ENCODE results near the gene RFX1. TPM values are rescaled to one million over a fixed set of nuclear protein-coding genes. Genes with fewer than 3 reads are reported as not detected.

The RFX1 gene
- total and polyA plus RNA-seq, 9 of the 15 experiments (the other 6 are each of a cell fraction or from before 2014, with no cell fraction given): 0.14 to 19.3 (median 1.2) TPM

DNA sequence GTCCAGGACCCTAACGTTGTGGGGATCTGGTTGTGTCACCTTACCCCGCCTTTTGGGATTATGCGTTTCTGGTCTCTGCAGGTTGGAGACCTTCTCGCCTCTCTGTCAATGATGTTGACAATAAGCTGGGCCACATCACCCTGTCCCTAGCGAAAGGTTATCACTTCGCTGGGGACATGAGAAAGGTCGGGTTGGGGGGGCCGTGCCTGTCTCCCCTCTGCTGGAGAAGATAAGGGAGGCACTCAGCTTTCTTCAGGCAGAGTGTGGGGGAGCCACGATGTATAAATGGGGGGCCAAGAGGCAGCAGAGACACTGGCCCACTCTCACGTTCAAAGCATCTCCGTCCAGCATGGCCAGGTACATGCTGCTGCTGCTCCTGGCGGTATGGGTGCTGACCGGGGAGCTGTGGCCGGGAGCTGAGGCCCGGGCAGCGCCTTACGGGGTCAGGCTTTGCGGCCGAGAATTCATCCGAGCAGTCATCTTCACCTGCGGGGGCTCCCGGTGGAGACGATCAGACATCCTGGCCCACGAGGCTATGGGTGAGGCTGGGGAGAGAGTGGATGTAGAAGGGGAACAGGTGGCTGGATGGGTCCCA lies 21.8 kb upstream of the RFX1 start, which contains the start of gene RLN3 (continued):
- TF ChIP-seq SMARCC2 (IDR thresholded peaks at IDR 0.05; ENCODE audit: low read depth) (0 out of 2 replicates have a peak, but pooled peaks have one; percentile 31), KLF16 (IDR thresholded peaks at IDR 0.05) (0 out of 2 replicates have a peak, but pooled peaks have one; percentile 36), ZNF431 (CRISPR knock-in tag; IDR thresholded peaks at IDR 0.05) (no peak), ESRRB (CRISPR knock-in tag; IDR thresholded peaks at IDR 0.05; ENCODE audit: borderline replicate concordance) (no peak), MYBL2 (IDR thresholded peaks at IDR 0.05; ENCODE audit: low read depth) (no peak), MYBL2 (CRISPR knock-in tag; IDR thresholded peaks at IDR 0.05; ENCODE audit: borderline replicate concordance) (no peak), CBX1 (IDR thresholded peaks at IDR 0.05; ENCODE audit: low read depth) (no peak), ESRRA (IDR thresholded peaks at IDR 0.05; ENCODE audit: borderline replicate concordance, low read depth) (no peak), TCF7 (IDR thresholded peaks at IDR 0.05; ENCODE audit: borderline replicate concordance) (0 out of 2 replicates have a peak, but pooled peaks have one; percentile 42), RBM25 (IDR thresholded peaks at IDR 0.05; ENCODE audit: low read depth, low read length, severe bottlenecking) (no peak), PHF20 (IDR thresholded peaks at IDR 0.05; ENCODE audit: partially characterized antibody) (no peak), ZFX (CRISPR knock-in tag; IDR thresholded peaks at IDR 0.05) (0 out of 2 replicates have a peak, but pooled peaks have one; percentile 21)
- TF ChIP-seq, protein P1, sequence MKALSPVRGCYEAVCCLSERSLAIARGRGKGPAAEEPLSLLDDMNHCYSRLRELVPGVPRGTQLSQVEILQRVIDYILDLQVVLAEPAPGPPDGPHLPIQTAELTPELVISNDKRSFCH (CRISPR knock-in tag; IDR thresholded peaks at IDR 0.05): no peak
- TF ChIP-seq, protein P1 (tag; IDR thresholded peaks at IDR 0.05): peak; percentile 99
- TF ChIP-seq, protein P2, sequence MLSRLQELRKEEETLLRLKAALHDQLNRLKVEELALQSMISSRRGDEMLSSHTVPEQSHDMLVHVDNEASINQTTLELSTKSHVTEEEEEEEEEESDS (CRISPR knock-in tag; IDR thresholded peaks at IDR 0.05): no peak
- TF ChIP-seq, protein P3, sequence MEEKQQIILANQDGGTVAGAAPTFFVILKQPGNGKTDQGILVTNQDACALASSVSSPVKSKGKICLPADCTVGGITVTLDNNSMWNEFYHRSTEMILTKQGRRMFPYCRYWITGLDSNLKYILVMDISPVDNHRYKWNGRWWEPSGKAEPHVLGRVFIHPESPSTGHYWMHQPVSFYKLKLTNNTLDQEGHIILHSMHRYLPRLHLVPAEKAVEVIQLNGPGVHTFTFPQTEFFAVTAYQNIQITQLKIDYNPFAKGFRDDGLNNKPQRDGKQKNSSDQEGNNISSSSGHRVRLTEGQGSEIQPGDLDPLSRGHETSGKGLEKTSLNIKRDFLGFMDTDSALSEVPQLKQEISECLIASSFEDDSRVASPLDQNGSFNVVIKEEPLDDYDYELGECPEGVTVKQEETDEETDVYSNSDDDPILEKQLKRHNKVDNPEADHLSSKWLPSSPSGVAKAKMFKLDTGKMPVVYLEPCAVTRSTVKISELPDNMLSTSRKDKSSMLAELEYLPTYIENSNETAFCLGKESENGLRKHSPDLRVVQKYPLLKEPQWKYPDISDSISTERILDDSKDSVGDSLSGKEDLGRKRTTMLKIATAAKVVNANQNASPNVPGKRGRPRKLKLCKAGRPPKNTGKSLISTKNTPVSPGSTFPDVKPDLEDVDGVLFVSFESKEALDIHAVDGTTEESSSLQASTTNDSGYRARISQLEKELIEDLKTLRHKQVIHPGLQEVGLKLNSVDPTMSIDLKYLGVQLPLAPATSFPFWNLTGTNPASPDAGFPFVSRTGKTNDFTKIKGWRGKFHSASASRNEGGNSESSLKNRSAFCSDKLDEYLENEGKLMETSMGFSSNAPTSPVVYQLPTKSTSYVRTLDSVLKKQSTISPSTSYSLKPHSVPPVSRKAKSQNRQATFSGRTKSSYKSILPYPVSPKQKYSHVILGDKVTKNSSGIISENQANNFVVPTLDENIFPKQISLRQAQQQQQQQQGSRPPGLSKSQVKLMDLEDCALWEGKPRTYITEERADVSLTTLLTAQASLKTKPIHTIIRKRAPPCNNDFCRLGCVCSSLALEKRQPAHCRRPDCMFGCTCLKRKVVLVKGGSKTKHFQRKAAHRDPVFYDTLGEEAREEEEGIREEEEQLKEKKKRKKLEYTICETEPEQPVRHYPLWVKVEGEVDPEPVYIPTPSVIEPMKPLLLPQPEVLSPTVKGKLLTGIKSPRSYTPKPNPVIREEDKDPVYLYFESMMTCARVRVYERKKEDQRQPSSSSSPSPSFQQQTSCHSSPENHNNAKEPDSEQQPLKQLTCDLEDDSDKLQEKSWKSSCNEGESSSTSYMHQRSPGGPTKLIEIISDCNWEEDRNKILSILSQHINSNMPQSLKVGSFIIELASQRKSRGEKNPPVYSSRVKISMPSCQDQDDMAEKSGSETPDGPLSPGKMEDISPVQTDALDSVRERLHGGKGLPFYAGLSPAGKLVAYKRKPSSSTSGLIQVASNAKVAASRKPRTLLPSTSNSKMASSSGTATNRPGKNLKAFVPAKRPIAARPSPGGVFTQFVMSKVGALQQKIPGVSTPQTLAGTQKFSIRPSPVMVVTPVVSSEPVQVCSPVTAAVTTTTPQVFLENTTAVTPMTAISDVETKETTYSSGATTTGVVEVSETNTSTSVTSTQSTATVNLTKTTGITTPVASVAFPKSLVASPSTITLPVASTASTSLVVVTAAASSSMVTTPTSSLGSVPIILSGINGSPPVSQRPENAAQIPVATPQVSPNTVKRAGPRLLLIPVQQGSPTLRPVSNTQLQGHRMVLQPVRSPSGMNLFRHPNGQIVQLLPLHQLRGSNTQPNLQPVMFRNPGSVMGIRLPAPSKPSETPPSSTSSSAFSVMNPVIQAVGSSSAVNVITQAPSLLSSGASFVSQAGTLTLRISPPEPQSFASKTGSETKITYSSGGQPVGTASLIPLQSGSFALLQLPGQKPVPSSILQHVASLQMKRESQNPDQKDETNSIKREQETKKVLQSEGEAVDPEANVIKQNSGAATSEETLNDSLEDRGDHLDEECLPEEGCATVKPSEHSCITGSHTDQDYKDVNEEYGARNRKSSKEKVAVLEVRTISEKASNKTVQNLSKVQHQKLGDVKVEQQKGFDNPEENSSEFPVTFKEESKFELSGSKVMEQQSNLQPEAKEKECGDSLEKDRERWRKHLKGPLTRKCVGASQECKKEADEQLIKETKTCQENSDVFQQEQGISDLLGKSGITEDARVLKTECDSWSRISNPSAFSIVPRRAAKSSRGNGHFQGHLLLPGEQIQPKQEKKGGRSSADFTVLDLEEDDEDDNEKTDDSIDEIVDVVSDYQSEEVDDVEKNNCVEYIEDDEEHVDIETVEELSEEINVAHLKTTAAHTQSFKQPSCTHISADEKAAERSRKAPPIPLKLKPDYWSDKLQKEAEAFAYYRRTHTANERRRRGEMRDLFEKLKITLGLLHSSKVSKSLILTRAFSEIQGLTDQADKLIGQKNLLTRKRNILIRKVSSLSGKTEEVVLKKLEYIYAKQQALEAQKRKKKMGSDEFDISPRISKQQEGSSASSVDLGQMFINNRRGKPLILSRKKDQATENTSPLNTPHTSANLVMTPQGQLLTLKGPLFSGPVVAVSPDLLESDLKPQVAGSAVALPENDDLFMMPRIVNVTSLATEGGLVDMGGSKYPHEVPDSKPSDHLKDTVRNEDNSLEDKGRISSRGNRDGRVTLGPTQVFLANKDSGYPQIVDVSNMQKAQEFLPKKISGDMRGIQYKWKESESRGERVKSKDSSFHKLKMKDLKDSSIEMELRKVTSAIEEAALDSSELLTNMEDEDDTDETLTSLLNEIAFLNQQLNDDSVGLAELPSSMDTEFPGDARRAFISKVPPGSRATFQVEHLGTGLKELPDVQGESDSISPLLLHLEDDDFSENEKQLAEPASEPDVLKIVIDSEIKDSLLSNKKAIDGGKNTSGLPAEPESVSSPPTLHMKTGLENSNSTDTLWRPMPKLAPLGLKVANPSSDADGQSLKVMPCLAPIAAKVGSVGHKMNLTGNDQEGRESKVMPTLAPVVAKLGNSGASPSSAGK (IDR thresholded peaks at IDR 0.05): no peak
